H1 (cell line): ENCODE results near the gene ARHGEF2. TPM values are rescaled to one million over a fixed set of nuclear protein-coding genes. Genes with fewer than 3 reads are reported as not detected.
A peak's percentile ranks its signal among the peaks of the same experiment; 100 is the strongest.

Source experiments
- CTCF ChIA-PET: fragments of 300-600 bp; sonication (Branson Sonifier 250); formaldehyde crosslinking; loops from one replicate; lab custom pipeline; 2021; ENCODE audit not compliant: partially characterized antibody; lab: Charles Lee
- POLR2A ChIA-PET: fragments of 300-600 bp; sonication (Branson Sonifier 250); formaldehyde crosslinking; loops from one replicate; lab custom pipeline; 2021; ENCODE audit warnings: inconsistent platforms; ENCODE audit not compliant: partially characterized antibody; lab: Charles Lee
- DNase-seq, 2 experiments: peaks; one replicate each; pipeline versions ENCODE4 v3.0.0 to v3.0.0-alpha.2; 2010 to 2022; ENCODE audit warnings: low spot score in 2 of 2, low read depth in 1 of 2, mixed read lengths in 1 of 2
- FAIRE-seq: peaks from 2 replicates; lab custom pipeline; 2011; peaks lifted over from hg19 to GRCh38; lab: Jason Lieb, UNC
- H2AFZ ChIP-seq: 2 replicates; pipeline ENCODE4 v1.8.1; 2012; ENCODE audit warnings: low read length, inconsistent platforms
- H2AK5ac ChIP-seq: 2 replicates; pipeline ENCODE4 v1.6.1; 2013; ENCODE audit warnings: low read depth, low read length
- H2BK120ac ChIP-seq: replicated peaks from 2 replicates; pipeline ENCODE3; 2013; ENCODE audit warnings: low read depth, low read length, inconsistent platforms
- H2BK12ac ChIP-seq: 2 replicates; pipeline ENCODE4 v1.6.1; 2013; ENCODE audit warnings: low read depth, low read length
- H2BK15ac ChIP-seq: 2 replicates; pipeline ENCODE4 v1.6.1; 2013; ENCODE audit warnings: low read length
- H2BK20ac ChIP-seq: 2 replicates; pipeline ENCODE4 v1.6.1; 2013; ENCODE audit warnings: low read length
- H2BK5ac ChIP-seq: 2 replicates; pipeline ENCODE4 v1.6.1; 2013; ENCODE audit warnings: low read depth, low read length
- H3K14ac ChIP-seq: 2 replicates; pipeline ENCODE4 v1.6.1; 2013; ENCODE audit warnings: inconsistent platforms; ENCODE audit not compliant: insufficient read length
- H3K18ac ChIP-seq: 2 replicates; pipeline ENCODE4 v1.6.1; 2013; ENCODE audit warnings: low read length; ENCODE audit errors: extremely low read depth
- H3K23ac ChIP-seq: 2 replicates; pipeline ENCODE4 v1.6.1; 2013; ENCODE audit warnings: inconsistent platforms; ENCODE audit not compliant: insufficient read length
- H3K23me2 ChIP-seq: 2 replicates; pipeline ENCODE4 v1.6.1; 2013; ENCODE audit warnings: low read depth, low read length
- H3K27ac ChIP-seq: 2 replicates; pipeline ENCODE4 v1.6.1; 2011; ENCODE audit warnings: low read depth, low read length, inconsistent platforms
- H3K27me3 ChIP-seq, 4 experiments: replicated peaks in 1 of 4; 1 replicate in 1 of 4; 2 replicates in 3 of 4; pipeline versions ENCODE4 v1.6.1 to v1.8.1; 2011 to 2013; ENCODE audit warnings: low read length in 3 of 4, mild to moderate bottlenecking in 3 of 4, inconsistent platforms in 2 of 4, mixed read lengths in 2 of 4, moderate library complexity in 1 of 4; ENCODE audit not compliant: control insufficient read depth in 3 of 4, insufficient read depth in 3 of 4; ENCODE audit errors: extremely low read depth in 1 of 4
- H3K36me3 ChIP-seq, 4 experiments: 2 replicates each; pipeline versions ENCODE4 v1.6.1 to v1.8.1; 2011 to 2013; ENCODE audit warnings: mild to moderate bottlenecking in 4 of 4, low read length in 3 of 4, moderate library complexity in 2 of 4, control low read depth in 1 of 4, inconsistent platforms in 1 of 4; ENCODE audit not compliant: insufficient read depth in 4 of 4, control insufficient read depth in 2 of 4
- H3K4ac ChIP-seq: replicated peaks from 2 replicates; pipeline ENCODE3; 2013; ENCODE audit warnings: low read length, low read depth, mixed read lengths, inconsistent platforms; ENCODE audit not compliant: insufficient read length
- H3K4me1 ChIP-seq, 4 experiments: replicated peaks in 1 of 4; 1 replicate in 1 of 4; 2 replicates in 3 of 4; pipeline versions ENCODE4 v1.6.1 to v1.8.1; 2011 to 2013; ENCODE audit warnings: low read length in 3 of 4, inconsistent platforms in 2 of 4, mixed read lengths in 1 of 4; ENCODE audit not compliant: insufficient read depth in 4 of 4, control insufficient read depth in 3 of 4
- H3K4me2 ChIP-seq, 2 experiments: 2 replicates each; pipeline versions ENCODE4 v1.6.1 to v1.8.1; 2011 to 2013; ENCODE audit warnings: low read depth in 2 of 2, low read length in 2 of 2, control low read depth in 1 of 2, inconsistent platforms in 1 of 2, mild to moderate bottlenecking in 1 of 2; ENCODE audit not compliant: insufficient read depth in 1 of 2
- H3K4me3 ChIP-seq, 4 experiments: fragments of 200-600, 300-600 bp in 1 of 4; sonication (generic), shearing (Covaris generic), sonication (Bioruptor Twin) in 1 of 4; 2 replicates each; pipeline versions ENCODE4 v1.5.1 to v1.8.1; 2011 to 2016; ENCODE audit warnings: low read length in 4 of 4, low read depth in 3 of 4, control low read depth in 2 of 4, inconsistent platforms in 2 of 4, mild to moderate bottlenecking in 2 of 4, mixed read lengths in 1 of 4, moderate library complexity in 1 of 4; ENCODE audit not compliant: insufficient read depth in 2 of 4; ENCODE audit errors: extremely low read depth in 1 of 4
- H3K56ac ChIP-seq: replicated peaks from 2 replicates; pipeline ENCODE3; 2013; ENCODE audit warnings: low read depth, mild to moderate bottlenecking, mixed read lengths, low read length, inconsistent platforms; ENCODE audit not compliant: insufficient read length
- H3K79me1 ChIP-seq: 2 replicates; pipeline ENCODE4 v1.6.1; 2013; ENCODE audit warnings: low read depth, low read length, control low read depth
- H3K79me2 ChIP-seq, 2 experiments: 2 replicates each; pipeline versions ENCODE4 v1.6.1 to v1.8.1; 2012 to 2013; ENCODE audit warnings: low read length in 2 of 2, mild to moderate bottlenecking in 2 of 2, inconsistent platforms in 1 of 2; ENCODE audit not compliant: insufficient read depth in 2 of 2, control insufficient read depth in 1 of 2
- H3K9ac ChIP-seq, 4 experiments: replicated peaks in 1 of 4; 1 replicate in 1 of 4; 2 replicates in 3 of 4; pipeline versions ENCODE4 v1.6.1 to v1.8.1; 2011 to 2013; ENCODE audit warnings: low read depth in 3 of 4, low read length in 3 of 4, control low read depth in 2 of 4, mild to moderate bottlenecking in 2 of 4, moderate library complexity in 2 of 4, inconsistent platforms in 1 of 4; ENCODE audit errors: extremely low read depth in 1 of 4
- H3K9me3 ChIP-seq, 2 experiments: 2 replicates each; pipeline versions ENCODE4 v1.6.1 to v1.8.1; 2012 to 2013; ENCODE audit warnings: mild to moderate bottlenecking in 2 of 2, moderate library complexity in 2 of 2, control low read depth in 1 of 2, inconsistent platforms in 1 of 2, low read depth in 1 of 2, low read length in 1 of 2, mixed read lengths in 1 of 2; ENCODE audit not compliant: insufficient read depth in 2 of 2
- H4K20me1 ChIP-seq, 2 experiments: replicated peaks in 1 of 2; 2 replicates each; pipeline versions ENCODE3 to v1.8.1; 2011 to 2013; ENCODE audit warnings: inconsistent platforms in 2 of 2, low read length in 2 of 2, mild to moderate bottlenecking in 1 of 2; ENCODE audit not compliant: insufficient read depth in 2 of 2, control insufficient read depth in 1 of 2
- H4K5ac ChIP-seq: 2 replicates; pipeline ENCODE4 v1.6.1; 2013; ENCODE audit warnings: low read length, low read depth, mixed read lengths, inconsistent platforms; ENCODE audit not compliant: insufficient read length
- H4K8ac ChIP-seq: 2 replicates; pipeline ENCODE4 v1.8.0; 2013; ENCODE audit warnings: mild to moderate bottlenecking, moderate library complexity, low read length, inconsistent platforms; ENCODE audit not compliant: insufficient read depth; ENCODE audit errors: extremely low read depth
- H4K91ac ChIP-seq: replicated peaks from 2 replicates; pipeline ENCODE3; 2013; ENCODE audit warnings: low read length, mixed read lengths, inconsistent platforms; ENCODE audit not compliant: insufficient read length
- EZH2 ChIP-seq: fragments of 200-600 bp; sonication (generic); IDR thresholded peaks from 2 replicates; pipeline ENCODE4 v1.7.1; 2012; ENCODE audit warnings: low read depth, mild to moderate bottlenecking, moderate library complexity, low read length, inconsistent platforms; ENCODE audit not compliant: severe bottlenecking
- POLR2A ChIP-seq, 2 experiments: IDR thresholded peaks; 1 replicate in 1 of 2; 2 replicates in 1 of 2; pipeline ENCODE4 v1.6.1; 2011; ENCODE audit warnings: low read depth in 2 of 2, low read length in 2 of 2, mild to moderate bottlenecking in 2 of 2; ENCODE audit errors: control extremely low read depth in 1 of 2
- SIN3A ChIP-seq, 2 experiments: IDR thresholded peaks in 1 of 2; conservative IDR thresholded peaks in 1 of 2; 2 replicates each; pipeline ENCODE4 v1.6.1; 2011 to 2012; ENCODE audit warnings: low read length in 2 of 2, improper control_type of control experiment in 1 of 2, low read depth in 1 of 2, mild to moderate bottlenecking in 1 of 2
- SP1 ChIP-seq: IDR thresholded peaks from 2 replicates; pipeline ENCODE4 v1.6.1; 2011; ENCODE audit warnings: low read depth, low read length
- whole genome bisulfite sequencing, 2 experiments: shearing (Covaris generic) in 1 of 2; methylation state at CpG; one replicate each; pipeline versions ENCODE4 v1.1.6 to v1.1.7; 2013 to 2015; ENCODE audit warnings: low lambda C conversion rate in 2 of 2, mixed read lengths in 2 of 2, inconsistent platforms in 1 of 2, low coverage in 1 of 2, missing lambda C conversion rate in 1 of 2; ENCODE audit not compliant: insufficient replicate concordance in 2 of 2, insufficient coverage in 1 of 2, insufficient read length in 1 of 2; ENCODE audit errors: extremely low coverage in 1 of 2, missing lambda C conversion rate in 1 of 2; 5-methylcytosine and 5-hydroxymethylcytosine counted together
- polyA plus RNA-seq, 7 experiments: library from polyadenylated mRNA; depleted of rRNA in 3 of 7; stranded (reverse) in 5 of 7; unstranded in 2 of 7; fragments of >200 nt in 5 of 7; fragments of 200-250 nt in 2 of 7; gene quantifications; 1 replicate in 5 of 7; 2 replicates in 1 of 7; 4 replicates in 1 of 7; pipeline versions ENCODE4 v1.2.1 to v1.2.3, GENCODE V29; 2011 to 2013; ENCODE audit warnings: missing spikeins in 2 of 7, mixed read lengths in 2 of 7
- total RNA-seq: library from RNA; stranded (reverse); fragmentation: NEBNext Ultra II Directional; extraction: Animal tissue kit (Norgen Biotek cat#: 25700); gene quantifications from 2 replicates; pipeline ENCODE4 v1.2.1, GENCODE V29; 2021

Gene ARHGEF2
- total and polyA plus RNA-seq, 2 of the 8 experiments (the other 6 are each of a cell fraction or from before 2014, with no cell fraction given): 42.7 to 80.5 TPM

DNA sequence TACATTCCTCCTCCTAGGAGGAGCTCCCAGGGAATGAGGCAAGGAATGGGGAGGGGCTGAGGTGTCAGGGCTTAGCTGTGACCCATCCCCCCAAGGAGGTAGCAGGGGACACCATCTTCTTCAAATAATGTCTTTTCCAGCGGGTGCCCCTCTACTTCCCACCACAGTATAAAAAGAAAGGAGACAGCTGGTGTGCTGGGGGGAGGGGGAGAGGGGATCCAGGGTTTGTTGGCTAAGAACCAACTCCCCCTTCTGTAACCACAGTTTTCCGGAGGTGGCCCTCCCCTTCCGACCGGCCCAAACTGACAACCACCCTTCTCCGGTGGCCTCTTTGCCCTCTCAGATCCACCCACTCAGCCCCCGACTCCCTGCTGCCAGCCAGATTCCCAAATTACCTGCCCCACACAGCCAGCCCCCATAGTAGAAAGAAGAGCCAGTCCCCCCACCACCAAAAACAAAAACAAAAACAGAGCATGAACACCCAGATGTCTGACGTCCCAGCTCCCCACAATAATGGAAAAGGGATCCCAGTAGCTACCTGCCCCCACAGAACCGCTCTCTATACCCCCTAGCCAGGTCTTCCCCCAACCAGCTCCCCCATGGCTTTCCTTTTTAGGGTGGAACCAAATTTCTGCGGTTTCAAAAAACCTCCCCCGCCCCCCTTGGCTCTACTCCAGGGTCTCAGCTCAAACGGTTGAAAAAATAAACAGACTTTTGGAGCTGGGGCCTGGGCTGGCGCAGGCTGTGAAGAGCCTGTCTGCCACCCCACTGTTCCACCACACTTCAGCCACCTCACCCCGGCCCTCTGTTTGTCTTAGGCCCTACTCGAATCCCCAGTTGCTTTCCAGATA lies 2.1 kb downstream of the ARHGEF2 start:
- H4K20me1 ChIP-seq: peaks cover 23 to 27% of the 10 kb centered on the region in 2 experiments
- FAIRE-seq: no peak
- H3K4me1 ChIP-seq: peaks cover 27 to 43% (median 31%) of the 10 kb centered on the region in 4 experiments
- WGBS, 2 experiments: 14% methylated on average over 9 of the region's 14 CpGs; no CpG with 5 or more reads in 1 of the 2 experiments
- no peak overlapping the region for H4K5ac ChIP-seq
- CTCF ChIA-PET: interaction anchor here (0.6 to 9.6 kb wide), 29 partner anchors 9 to 247 kb away, joined by 3 to 126 read pairs (median 4); partner anchors contain the start of gene MEX3A
- H2AFZ ChIP-seq: no peak overlapping the region
- H3K79me2 ChIP-seq: peaks cover 42 to 65% of the 10 kb centered on the region in 2 experiments
- H3K23me2 ChIP-seq: peaks cover 25% of the 10 kb centered on the region
- peak overlapping the region in 1 of 4 experiments; percentile 28; a peak in 3 of 7 replicates for H3K9ac ChIP-seq
- POLR2A ChIA-PET: interaction anchor here (0.6 to 19.2 kb wide), 32 partner anchors 4 to 296 kb away, joined by 3 to 282 read pairs (median 4); partner anchors contain the start of genes ARHGEF2, KHDC4, MEX3A and PMF1
- no peaks in the 10 kb centered on the region for H3K27me3 ChIP-seq
- TF ChIP-seq SP1 (0 out of 2 replicates have a peak, but pooled peaks have one; percentile 54), POLR2A (IDR thresholded peaks at IDR 0.05; ENCODE audit: control extremely low read depth in 1 of 2, low read depth in 2 of 2, low read length in 2 of 2) (peak in 1 of 2 experiments; percentile 2; a peak in 1 of 3 replicates), SIN3A (conservative IDR thresholded peaks at IDR 0.05 in 1 of 2, IDR thresholded peaks at IDR 0.05 in 1 of 2; ENCODE audit: low read depth in 1 of 2, low read length in 2 of 2) (peak; percentile 66 to 71; a peak in 1 of 4 replicates), EZH2 (no peak)
- TF ChIP-seq, all 59 proteins: peak for 3
- H3K18ac ChIP-seq: peak overlapping the region; percentile 95; the same call in 1 of the 2 replicates
- H4K91ac ChIP-seq: no peak overlapping the region
- H2BK20ac ChIP-seq: peak overlapping the region; percentile 57; the same call in 1 of the 2 replicates
- peak in 1 of 2 experiments; percentile 50 for DNase-seq
- H3K4ac ChIP-seq: no peak overlapping the region
- H2BK5ac ChIP-seq: no peak overlapping the region
- H3K56ac ChIP-seq: no peak overlapping the region
- no peak overlapping the region for H2AK5ac ChIP-seq
- no peak overlapping the region for H2BK15ac ChIP-seq
- H3K4me2 ChIP-seq: peak overlapping the region; percentile 93 to 99
- H4K8ac ChIP-seq: no peak overlapping the region
- no peak overlapping the region for H2BK12ac ChIP-seq
- H2BK120ac ChIP-seq: no peak overlapping the region
- H3K79me1 ChIP-seq: peaks cover 23% of the 10 kb centered on the region
- H3K9me3 ChIP-seq: no peaks in the 10 kb centered on the region
- peaks cover 0 to 3% (median 0%) of the 10 kb centered on the region in 4 experiments; a peak in 1 of 8 replicates for H3K36me3 ChIP-seq
- H3K4me3 ChIP-seq: peak overlapping the region; percentile 77 to 97 (median 90); a peak in 7 of 8 replicates
- H3K27ac ChIP-seq: no peak overlapping the region
- no peak overlapping the region for H3K23ac ChIP-seq
- H3K14ac ChIP-seq: no peak overlapping the region
